Amygdala (tissue), 56 donors: ENCODE measurements around the gene EFHC1.

ENCODE experiments used
- DNase-seq, 56 donors: peaks; one replicate each; lab custom pipeline; 2025; lab: John Stamatoyannopoulos, UW

The EFHC1 gene

GRCh38 chr6:52573295-52573694 lies 153.2 kb downstream of the EFHC1 start:
- no peak for DNase-seq
